Measurements from ENCODE around the gene JAKMIP1.

DNA sequence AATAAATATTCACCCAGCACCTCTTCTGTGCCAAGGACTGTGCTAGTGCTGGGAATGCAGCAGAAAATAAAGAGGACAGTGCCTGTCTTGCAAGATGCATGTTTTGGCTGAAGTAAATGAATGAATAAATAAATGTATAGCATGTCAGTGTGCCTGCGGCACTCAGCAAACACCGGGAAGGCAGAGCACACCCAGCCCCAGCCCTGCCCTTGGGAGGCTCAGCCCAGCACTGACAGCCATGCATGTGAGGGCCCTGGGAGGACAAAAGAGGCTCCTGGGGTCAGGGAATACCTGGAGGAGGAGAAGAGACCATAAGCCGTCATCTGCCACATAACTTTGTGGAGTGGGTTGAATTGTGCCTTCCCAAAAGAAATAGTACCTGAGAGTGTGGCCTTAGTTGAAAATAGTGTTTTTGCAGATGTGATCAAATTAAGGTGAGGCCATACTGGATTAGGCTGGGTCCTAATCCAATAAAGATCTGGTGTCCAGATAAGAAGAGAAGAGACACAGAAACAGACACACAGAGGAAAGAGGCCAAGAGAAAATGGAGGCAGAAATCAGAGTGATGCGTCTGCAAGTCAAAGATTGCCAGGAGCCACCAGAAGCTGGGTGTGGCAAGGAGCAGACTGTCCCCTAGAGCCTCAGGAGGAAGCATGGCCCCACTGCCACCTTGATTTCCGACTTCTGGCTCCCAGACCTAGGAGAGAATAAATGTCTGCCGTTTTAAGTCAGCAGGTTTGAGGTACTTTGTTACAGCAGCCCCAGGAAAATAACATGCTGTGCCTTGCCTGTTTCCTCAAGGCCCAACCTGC is 198.5 kb downstream of the JAKMIP1 start:
- TF ChIP-seq, protein P1, sequence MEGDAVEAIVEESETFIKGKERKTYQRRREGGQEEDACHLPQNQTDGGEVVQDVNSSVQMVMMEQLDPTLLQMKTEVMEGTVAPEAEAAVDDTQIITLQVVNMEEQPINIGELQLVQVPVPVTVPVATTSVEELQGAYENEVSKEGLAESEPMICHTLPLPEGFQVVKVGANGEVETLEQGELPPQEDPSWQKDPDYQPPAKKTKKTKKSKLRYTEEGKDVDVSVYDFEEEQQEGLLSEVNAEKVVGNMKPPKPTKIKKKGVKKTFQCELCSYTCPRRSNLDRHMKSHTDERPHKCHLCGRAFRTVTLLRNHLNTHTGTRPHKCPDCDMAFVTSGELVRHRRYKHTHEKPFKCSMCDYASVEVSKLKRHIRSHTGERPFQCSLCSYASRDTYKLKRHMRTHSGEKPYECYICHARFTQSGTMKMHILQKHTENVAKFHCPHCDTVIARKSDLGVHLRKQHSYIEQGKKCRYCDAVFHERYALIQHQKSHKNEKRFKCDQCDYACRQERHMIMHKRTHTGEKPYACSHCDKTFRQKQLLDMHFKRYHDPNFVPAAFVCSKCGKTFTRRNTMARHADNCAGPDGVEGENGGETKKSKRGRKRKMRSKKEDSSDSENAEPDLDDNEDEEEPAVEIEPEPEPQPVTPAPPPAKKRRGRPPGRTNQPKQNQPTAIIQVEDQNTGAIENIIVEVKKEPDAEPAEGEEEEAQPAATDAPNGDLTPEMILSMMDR (IDR thresholded peaks at IDR 0.05), result no peak
- TF ChIP-seq POLR2AphosphoS5 (IDR thresholded peaks at IDR 0.05) (no peak), POLR2A (IDR thresholded peaks at IDR 0.05) (no peak)

All from breast epithelium (tissue), 3 donors.